GM21381 (cell line): Measurements from ENCODE around the gene TTBK2.
"Not testable (repeated sequence)": the region's sequence is repeated elsewhere in the genome, so short reads cannot be mapped to it uniquely, and the experiment has no call there.

Source experiments
- ATAC-seq: cut with Tn5 transposase; IDR thresholded peaks from one replicate; pipeline ENCODE4 v1.9.1; 2021; ENCODE audit warnings: mild to moderate bottlenecking, moderate library complexity; ENCODE audit not compliant: unreplicated experiment

TTBK2 gene

GRCh38 chr15:42911058-42911592, 9.5 kb downstream of the TTBK2 start:
- ATAC-seq, result no peak

DNA sequence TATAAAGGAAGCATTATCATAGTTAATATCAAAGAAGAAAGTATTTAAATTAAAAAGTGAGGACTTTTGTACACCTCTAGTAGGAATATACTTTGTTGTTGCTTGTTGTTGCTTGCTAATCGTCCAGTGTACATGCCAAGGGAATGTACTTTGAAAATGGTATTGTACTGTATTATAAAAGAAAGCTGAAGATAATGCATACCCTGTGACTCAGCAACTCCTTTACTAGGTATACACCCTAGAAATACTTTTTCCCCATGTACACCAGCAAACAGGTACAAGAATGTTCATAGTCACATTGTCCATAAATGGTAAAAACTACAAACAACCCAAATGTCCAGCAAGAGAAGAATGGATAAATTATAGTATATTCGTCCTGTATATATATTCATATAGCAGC, 12.0 kb downstream of the TTBK2 start:
- no peak for ATAC-seq

DNA sequence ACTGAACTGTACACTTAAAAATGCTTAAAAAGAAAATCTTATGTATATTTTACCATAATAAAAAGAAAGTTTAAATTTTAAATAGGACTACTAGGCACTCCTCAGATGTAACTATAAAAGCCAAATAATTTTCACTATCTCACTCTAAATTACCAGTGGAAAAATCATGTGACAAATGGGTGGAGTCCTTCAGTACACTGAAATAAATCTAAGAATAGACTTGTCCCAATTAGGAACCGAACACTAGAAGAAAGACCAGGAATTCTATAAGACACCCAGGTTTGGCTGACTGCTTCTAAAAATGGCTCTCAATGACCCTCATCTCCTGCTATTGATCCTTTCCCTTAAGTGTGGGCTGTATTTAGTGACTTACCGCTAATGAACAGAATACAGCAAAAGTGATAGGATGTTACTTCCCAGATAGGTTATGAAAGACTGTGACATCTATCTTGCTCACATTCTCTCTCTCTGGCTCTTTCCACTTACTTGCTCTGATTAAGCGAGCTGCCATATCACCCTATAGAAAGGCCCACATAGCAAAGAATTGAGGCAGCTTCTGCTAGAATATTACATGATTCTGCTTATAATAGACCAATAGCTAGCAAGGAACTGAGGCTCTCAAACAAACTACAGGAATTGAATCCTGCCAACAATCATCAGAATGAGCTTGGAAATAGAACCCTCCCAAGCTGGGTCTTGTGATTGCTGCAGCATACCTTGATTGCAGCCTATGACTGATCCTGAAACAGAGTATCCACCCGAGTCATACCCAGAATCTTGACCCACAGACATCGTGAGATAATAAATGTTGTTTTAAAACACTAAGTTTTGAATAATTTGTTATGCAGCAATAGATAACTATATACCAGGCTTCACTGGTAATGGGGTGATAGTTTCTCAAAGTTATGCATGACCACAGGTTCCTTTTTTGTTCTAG, 16.9 kb downstream of the TTBK2 start:
- ATAC-seq, result no peak

DNA sequence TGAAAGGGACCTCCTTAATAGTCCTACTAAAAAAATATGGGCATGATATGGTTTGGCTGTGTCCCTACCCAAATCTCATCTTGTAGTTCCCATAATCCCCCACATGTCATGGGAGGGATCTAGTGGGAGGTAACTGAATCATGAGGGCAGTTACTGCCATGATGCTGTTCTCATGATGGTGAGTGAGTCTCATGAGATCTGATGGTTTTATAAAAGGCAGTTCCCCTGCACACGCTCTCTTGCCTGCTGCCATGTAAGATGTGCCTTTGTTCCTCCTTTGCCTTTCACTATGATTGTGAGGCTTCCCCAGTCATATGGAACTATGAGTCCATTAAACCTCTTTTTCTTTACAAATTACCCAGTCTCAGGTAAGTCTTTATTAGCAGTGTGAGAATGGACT, 26.7 kb downstream of the TTBK2 start:
- not testable (repeated sequence) for ATAC-seq

DNA sequence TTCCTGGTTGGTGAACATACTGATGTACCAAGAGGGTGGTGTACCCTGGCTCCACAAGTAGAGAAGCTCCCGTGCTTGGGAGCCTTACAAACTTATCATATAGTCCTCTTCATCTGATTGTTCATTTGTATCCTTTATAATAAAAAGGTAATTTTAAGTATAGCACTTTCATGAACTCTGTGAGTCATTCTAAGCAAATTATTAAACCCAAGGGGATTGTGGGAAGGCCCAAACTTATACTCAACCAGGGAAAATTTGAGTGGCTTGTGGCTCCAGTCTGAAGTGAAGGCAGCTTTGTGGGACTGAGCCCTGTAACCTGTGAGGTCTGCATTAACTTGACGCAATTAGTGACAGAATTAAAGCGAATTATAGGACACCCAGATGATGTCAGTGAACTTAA, 29.0 kb downstream of the TTBK2 start:
- no peak for ATAC-seq

DNA sequence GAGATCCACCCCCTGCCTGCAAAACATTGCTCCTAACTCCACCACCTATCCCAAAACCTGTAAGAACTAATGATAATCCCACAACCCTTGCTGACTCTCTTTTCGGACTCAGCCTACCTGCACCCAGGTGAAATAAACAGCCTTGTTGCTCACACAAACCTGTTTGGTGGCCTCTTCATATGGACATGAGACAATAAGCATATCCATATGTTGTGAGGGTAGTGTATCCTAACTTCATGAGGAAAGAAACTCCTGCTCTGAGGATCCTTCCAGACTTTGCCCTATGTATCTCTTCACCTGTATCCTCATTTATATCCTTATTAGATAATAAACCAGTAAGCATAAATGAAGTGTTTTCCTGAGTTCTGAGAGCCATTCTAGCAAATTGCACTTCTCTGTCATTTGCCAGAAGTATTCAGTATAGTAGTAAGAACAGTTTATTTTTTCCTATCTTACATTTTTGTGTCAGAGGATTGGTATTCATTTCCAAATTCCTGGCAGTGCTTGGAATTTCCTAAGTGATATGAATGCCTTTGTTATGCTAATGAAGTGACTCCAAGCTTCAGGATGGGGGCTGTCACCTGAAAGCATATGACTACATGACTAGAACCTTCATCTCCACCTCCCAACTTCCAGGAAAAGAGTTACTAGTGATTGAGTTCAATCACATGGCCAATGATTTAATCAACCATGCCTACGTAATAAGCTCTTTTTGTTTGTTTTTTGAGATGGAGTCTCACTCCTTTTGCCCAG, 30.2 kb downstream of the TTBK2 start:
- ATAC-seq, result no peak

DNA sequence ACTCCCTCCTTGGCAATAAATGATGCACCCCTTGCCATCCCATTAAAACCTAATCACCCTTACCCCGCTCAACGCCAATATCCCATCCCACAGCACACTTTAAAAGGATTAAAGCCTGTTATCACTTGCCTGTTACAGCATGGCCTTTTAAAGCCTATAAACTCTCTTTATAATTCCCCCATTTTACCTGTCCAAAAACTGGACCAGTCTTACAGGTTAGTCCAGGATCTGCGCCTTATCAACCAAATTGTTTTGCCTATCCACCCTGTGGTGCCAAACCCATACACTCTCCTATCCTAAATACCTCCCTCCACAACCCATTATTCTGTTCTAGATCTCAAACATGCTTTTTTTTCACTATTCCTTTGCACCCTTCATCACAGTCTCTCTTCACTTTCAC, 33.2 kb downstream of the TTBK2 start:
- ATAC-seq, result not testable (repeated sequence)

GRCh38 chr15:42880121-42880520, 40.5 kb downstream of the TTBK2 start:
- ATAC-seq, result no peak

DNA sequence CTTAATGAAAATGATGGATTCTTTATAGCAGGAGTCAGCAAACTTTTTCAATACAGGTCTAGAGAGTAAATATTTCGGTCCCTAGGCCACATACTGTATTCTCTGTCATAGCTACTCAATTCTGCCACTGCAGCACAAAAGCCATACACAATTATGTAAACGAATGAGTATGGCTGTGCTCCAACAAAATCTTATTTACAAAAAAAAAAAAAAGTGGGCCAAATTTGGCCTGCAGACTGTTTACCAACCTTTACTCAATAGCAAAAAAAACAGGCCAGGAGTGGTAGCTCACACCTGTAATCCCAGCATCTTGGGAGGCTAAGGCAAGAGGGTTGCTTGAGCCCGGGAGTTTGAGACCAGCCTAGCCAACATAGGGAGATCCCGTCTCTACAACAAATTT, 41.1 kb downstream of the TTBK2 start:
- no peak for ATAC-seq

DNA sequence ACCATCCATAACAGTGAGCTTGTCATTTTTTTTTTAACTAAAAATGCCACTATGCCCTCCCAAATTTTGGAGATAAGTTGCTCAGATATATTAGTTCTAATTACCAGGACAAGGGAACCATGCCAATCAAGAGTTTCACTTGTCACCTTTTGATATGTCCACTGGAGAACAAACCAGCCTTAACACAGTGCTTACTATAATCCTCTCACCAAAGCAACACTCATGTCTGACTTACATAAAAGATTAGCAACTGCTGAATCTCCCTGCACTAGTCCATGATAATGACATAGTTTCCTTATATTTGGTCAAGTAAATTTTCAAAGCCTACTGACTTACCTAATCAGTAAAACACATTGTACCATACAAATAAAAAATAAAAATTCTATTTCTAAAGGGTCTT, 44.4 kb downstream of the TTBK2 start:
- no peak for ATAC-seq

DNA sequence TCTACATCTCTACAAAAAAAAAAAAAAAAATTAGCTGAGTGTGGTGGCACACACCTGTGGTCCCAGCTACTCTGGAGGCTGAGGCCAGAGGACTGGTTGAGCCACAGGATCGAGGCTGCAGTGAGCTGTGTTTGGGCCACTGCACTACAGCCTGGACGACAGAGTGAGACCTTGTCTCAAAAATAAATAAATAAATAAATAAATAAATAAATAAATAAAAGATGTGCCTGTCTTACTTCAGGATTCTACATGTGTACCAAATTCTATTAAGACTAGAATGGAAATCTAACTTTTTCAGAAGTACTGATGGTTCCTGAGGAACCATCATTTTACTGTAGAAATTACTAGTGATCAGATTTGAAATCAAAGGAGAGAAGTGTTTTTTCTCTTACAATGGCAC, 51.9 kb downstream of the TTBK2 start:
- no peak for ATAC-seq

GRCh38 chr15:42863572-42864239, 56.9 kb downstream of the TTBK2 start:
- no peak for ATAC-seq

DNA sequence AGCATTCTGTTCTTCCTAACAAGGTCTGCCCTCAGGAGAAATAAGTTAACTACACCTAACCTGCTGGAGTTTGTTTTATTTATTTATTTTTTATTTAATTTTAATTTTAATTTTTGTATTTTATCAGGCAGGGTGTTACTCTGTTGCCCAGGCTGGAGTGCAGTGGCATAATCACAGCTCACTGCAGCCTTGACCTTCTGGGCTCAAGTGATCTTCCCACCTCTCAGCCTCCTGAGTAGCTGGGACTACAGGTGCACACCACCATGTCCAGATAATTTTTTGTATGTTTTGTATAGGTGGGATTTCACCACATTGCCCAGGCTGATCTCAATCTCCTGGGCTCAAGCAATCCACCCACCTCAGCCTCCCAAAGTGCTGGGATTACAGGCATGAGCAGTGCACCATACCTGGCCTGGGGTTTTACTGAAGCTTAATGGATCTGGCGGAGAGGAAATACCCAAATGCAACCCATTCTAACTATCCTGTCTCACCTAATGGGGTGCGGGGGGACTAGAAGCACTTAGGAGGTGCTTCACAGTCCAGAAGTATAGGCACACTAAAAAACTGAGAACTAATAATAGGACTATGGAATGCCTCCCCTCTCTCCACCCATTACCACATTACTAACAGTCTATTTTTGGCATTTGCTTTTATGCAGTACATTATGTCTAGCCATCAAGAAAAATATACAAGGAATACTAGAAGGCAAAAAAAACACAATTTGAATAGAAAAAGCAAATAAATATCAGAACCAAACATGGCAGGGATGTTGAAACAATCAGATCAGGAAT, 61.4 kb downstream of the TTBK2 start:
- ATAC-seq, result no peak

DNA sequence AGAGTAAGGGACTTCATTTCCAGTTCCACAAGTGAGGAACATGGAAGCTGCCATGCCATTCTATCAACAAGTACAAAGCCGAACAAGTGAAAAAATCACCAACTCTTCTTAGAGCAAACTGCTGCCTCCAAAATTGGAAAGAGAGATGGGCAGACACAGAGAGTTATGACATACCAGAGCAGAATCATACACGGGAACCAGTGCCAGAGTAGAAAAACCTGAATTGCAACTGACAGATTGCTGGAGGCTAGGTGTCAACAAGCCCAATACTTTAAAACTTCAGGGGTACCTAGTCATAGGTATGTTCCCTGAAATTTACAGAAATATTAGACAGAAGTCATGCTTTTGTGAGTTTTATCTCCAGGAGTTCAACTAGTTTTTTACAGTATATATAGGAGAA, 62.0 kb downstream of the TTBK2 start:
- no peak for ATAC-seq

GRCh38 chr15:42854576-42854975, 66.0 kb downstream of the TTBK2 start:
- no peak for ATAC-seq

DNA sequence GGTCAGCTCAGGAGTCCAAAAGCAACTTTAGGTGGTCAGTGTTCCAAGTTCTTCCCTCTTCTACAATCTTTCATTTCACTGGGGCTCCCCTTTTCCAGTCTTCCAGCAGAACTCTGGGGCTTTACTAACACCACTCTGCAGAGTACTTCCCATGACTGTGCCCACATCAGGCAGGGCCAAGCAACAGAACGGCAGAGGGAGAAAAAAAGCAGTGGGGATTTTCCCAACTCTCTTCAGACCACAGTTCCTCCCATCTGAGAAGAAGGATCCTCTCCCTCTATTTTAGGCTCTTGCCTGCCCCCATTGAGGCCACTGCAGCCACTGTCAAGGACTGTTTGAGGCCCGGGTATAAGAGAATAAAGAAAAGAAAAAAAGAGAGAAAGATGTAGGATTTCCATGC, 70.7 kb downstream of the TTBK2 start:
- no peak for ATAC-seq

DNA sequence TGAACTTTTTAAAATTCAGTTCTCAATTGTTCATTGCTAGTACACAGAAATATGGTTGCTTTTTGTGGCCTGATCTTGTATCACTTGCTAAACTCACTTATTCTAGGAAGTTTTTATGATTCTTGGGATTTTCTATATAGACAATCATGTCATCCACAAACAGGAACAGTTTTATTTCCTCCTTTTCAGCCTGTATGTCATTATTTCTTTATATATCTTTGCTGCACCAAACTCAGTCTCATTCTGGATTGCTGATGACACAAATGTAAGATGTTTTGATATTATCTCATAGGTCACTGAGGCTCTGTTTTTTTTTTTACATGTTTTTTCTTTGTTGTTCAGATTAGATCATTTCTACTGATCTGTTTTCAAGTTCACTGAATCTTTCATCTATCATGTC, 71.7 kb downstream of the TTBK2 start:
- ATAC-seq, result no peak

DNA sequence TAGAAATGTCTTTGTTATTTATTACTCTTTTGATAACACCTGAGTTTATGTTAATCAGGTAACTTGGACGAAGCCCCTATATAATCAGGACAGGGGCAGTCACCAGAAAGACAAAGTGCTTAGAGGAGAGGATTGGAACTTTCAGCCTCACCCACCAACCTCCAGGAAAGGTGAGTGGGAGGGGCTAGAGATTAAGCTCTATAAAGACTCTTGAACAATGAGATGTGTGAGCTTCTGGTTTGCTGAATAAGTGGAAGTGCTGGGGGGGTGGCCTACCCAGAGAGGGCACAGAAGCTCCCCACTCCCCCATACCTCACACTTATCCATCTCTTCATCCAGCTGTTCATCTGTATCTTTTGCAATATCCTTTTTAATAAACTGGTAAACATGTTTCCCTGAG, 73.9 kb downstream of the TTBK2 start:
- no peak for ATAC-seq

- no peak for ATAC-seq
These were observed 75.0 kb downstream of the TTBK2 start for GRCh38 chr15:42845581-42845980.

- ATAC-seq, result no peak
These were observed 76.9 kb downstream of the TTBK2 start for GRCh38 chr15:42843699-42844098.

- no peak for ATAC-seq
These were observed 84.3 kb downstream of the TTBK2 start for GRCh38 chr15:42836251-42836650.
